ENCODE data around the gene KCTD11.

DNA sequence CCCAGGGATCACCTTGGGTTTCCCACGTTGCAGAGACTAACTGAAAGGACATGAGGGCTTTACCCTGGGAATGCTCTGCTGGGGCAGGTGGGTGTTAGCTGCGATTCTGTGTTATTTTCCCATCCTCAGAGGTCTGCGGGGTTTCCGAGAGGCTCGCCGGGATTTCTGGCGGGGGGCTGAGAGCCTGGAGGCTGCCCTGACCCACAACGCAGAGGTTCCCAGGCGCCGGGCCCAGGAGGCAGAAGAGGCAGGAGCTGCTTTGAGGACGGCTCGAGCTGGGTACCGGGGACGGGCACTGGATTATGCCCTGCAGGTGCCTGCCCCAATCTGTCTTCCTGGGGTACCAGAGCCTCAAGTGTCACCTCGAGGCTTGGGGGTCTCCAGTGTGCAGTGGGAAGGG is 8.7 kb upstream of the KCTD11 start:
- TF ChIP-seq, protein P1, sequence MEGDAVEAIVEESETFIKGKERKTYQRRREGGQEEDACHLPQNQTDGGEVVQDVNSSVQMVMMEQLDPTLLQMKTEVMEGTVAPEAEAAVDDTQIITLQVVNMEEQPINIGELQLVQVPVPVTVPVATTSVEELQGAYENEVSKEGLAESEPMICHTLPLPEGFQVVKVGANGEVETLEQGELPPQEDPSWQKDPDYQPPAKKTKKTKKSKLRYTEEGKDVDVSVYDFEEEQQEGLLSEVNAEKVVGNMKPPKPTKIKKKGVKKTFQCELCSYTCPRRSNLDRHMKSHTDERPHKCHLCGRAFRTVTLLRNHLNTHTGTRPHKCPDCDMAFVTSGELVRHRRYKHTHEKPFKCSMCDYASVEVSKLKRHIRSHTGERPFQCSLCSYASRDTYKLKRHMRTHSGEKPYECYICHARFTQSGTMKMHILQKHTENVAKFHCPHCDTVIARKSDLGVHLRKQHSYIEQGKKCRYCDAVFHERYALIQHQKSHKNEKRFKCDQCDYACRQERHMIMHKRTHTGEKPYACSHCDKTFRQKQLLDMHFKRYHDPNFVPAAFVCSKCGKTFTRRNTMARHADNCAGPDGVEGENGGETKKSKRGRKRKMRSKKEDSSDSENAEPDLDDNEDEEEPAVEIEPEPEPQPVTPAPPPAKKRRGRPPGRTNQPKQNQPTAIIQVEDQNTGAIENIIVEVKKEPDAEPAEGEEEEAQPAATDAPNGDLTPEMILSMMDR (IDR thresholded peaks at IDR 0.05; ENCODE audit: low read depth, low read length, missing input control): no peak
- TF ChIP-seq, protein P2, sequence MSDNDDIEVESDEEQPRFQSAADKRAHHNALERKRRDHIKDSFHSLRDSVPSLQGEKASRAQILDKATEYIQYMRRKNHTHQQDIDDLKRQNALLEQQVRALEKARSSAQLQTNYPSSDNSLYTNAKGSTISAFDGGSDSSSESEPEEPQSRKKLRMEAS (IDR thresholded peaks at IDR 0.05): no peak
- TF ChIP-seq TAF1 (conservative IDR thresholded peaks at IDR 0.05) (no peak), RXRA (IDR thresholded peaks at IDR 0.05) (no peak), RAD21 (IDR thresholded peaks at IDR 0.05) (no peak), GABPA (IDR thresholded peaks at IDR 0.05 in 1 of 2, conservative IDR thresholded peaks at IDR 0.05 in 1 of 2) (no peak), EGR1 (IDR thresholded peaks at IDR 0.05; ENCODE audit: low read depth in 2 of 2) (no peak), JUND (IDR thresholded peaks at IDR 0.05) (no peak), FOXA1 (IDR thresholded peaks at IDR 0.05) (no peak), SP1 (IDR thresholded peaks at IDR 0.05) (no peak), NR2F2 (IDR thresholded peaks at IDR 0.05) (no peak)
- TF ChIP-seq, protein P3, sequence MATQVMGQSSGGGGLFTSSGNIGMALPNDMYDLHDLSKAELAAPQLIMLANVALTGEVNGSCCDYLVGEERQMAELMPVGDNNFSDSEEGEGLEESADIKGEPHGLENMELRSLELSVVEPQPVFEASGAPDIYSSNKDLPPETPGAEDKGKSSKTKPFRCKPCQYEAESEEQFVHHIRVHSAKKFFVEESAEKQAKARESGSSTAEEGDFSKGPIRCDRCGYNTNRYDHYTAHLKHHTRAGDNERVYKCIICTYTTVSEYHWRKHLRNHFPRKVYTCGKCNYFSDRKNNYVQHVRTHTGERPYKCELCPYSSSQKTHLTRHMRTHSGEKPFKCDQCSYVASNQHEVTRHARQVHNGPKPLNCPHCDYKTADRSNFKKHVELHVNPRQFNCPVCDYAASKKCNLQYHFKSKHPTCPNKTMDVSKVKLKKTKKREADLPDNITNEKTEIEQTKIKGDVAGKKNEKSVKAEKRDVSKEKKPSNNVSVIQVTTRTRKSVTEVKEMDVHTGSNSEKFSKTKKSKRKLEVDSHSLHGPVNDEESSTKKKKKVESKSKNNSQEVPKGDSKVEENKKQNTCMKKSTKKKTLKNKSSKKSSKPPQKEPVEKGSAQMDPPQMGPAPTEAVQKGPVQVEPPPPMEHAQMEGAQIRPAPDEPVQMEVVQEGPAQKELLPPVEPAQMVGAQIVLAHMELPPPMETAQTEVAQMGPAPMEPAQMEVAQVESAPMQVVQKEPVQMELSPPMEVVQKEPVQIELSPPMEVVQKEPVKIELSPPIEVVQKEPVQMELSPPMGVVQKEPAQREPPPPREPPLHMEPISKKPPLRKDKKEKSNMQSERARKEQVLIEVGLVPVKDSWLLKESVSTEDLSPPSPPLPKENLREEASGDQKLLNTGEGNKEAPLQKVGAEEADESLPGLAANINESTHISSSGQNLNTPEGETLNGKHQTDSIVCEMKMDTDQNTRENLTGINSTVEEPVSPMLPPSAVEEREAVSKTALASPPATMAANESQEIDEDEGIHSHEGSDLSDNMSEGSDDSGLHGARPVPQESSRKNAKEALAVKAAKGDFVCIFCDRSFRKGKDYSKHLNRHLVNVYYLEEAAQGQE (IDR thresholded peaks at IDR 0.05): no peak
- TF ChIP-seq, protein P4, sequence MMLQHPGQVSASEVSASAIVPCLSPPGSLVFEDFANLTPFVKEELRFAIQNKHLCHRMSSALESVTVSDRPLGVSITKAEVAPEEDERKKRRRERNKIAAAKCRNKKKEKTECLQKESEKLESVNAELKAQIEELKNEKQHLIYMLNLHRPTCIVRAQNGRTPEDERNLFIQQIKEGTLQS (IDR thresholded peaks at IDR 0.05): no peak

All from liver (tissue), 3 donors.